HepG2 (cell line): ENCODE results near the gene ZNF500. TPM values are rescaled to one million over a fixed set of nuclear protein-coding genes. Genes with fewer than 3 reads are reported as not detected.

Source experiments
- ETV6 ChIP-seq: sonication (generic); formaldehyde crosslinking; conservative IDR thresholded peaks from 2 replicates; pipeline ENCODE4 v1.4.0; 2020; ENCODE audit warnings: missing genetic modification reagents
- HCFC1 ChIP-seq: fragments of 150-350 bp; IDR thresholded peaks from 2 replicates; pipeline ENCODE4 v1.6.1; 2014; ENCODE audit warnings: low read depth, low read length
- IRX3 ChIP-seq: sonication (generic); formaldehyde crosslinking; IDR thresholded peaks from 2 replicates; pipeline ENCODE4 v1.8.1; 2023; ENCODE audit warnings: mild to moderate bottlenecking, low read depth, missing genetic modification reagents, borderline replicate concordance
- MTF2 ChIP-seq: sonication (generic); formaldehyde crosslinking; IDR thresholded peaks from 2 replicates; pipeline ENCODE4 v1.5.0; 2020; ENCODE audit warnings: missing genetic modification reagents, borderline replicate concordance
- NONO ChIP-seq, 2 experiments: fragments of 450-650 bp in 1 of 2; sonication (generic) in 1 of 2; formaldehyde crosslinking in 1 of 2; IDR thresholded peaks in 1 of 2; conservative IDR thresholded peaks in 1 of 2; 2 replicates each; pipeline versions ENCODE4 v1.6.1 to v1.8.0; 2017 to 2022; ENCODE audit warnings: mild to moderate bottlenecking in 1 of 2, missing genetic modification reagents in 1 of 2, moderate library complexity in 1 of 2
- PHF5A ChIP-seq: IDR thresholded peaks from one replicate; pipeline ENCODE4 v1.6.1; 2018; ENCODE audit warnings: low read depth, missing genetic modification reagents; ENCODE audit not compliant: unreplicated experiment
- YY1 ChIP-seq: IDR thresholded peaks from 2 replicates; pipeline ENCODE4 v1.6.1; 2011; ENCODE audit warnings: low read length, low read depth, moderate library complexity, mild to moderate bottlenecking; ENCODE audit not compliant: insufficient read depth, insufficient replicate concordance
- ZNF124 ChIP-seq: sonication (generic); formaldehyde crosslinking; IDR thresholded peaks from 2 replicates; pipeline ENCODE4 v1.4.0; 2020; ENCODE audit warnings: missing genetic modification reagents
- ZNF205 ChIP-seq: IDR thresholded peaks from 2 replicates; pipeline ENCODE4 v1.6.1; 2018; ENCODE audit warnings: missing biosample characterization, missing genetic modification reagents
- ZNF567 ChIP-seq: sonication (generic); formaldehyde crosslinking; IDR thresholded peaks from 2 replicates; pipeline ENCODE4 v1.8.1; 2023; ENCODE audit warnings: mild to moderate bottlenecking, missing genetic modification reagents, borderline replicate concordance
- ZNF737 ChIP-seq: sonication (generic); formaldehyde crosslinking; IDR thresholded peaks from 2 replicates; pipeline ENCODE4 v1.5.0; 2020; ENCODE audit warnings: missing genetic modification reagents, mild to moderate bottlenecking, borderline replicate concordance
- ZNF749 ChIP-seq: sonication (generic); formaldehyde crosslinking; IDR thresholded peaks from 2 replicates; pipeline ENCODE4 v1.8.0; 2022; ENCODE audit warnings: mild to moderate bottlenecking, missing genetic modification reagents, moderate library complexity, borderline replicate concordance
- ZSCAN22 ChIP-seq: sonication (generic); formaldehyde crosslinking; IDR thresholded peaks from 2 replicates; pipeline ENCODE4 v1.4.0; 2020; ENCODE audit warnings: mild to moderate bottlenecking, missing genetic modification reagents
- polyA plus RNA-seq, 8 experiments: library from polyadenylated mRNA; depleted of rRNA in 3 of 8; stranded (reverse) in 7 of 8; unstranded in 1 of 8; fragments of >200 nt; fragmentation: Illumina TruSeq in 4 of 8; extraction: Trizol in 4 of 8; gene quantifications; 2 replicates each; pipeline versions ENCODE4 v1.2.1 to v1.2.3, GENCODE V29; 2011 to 2016; ENCODE audit warnings: low read depth in 4 of 8, missing spikeins in 1 of 8, mixed read lengths in 1 of 8; ENCODE audit not compliant: insufficient read depth in 1 of 8
- total RNA-seq, 5 experiments: library from RNA; depleted of rRNA; stranded (reverse); fragments of >200 nt; fragmentation: Illumina TruSeq; extraction: Trizol; gene quantifications; 2 replicates each; pipeline ENCODE4 v1.2.3, GENCODE V29; 2016; ENCODE audit warnings: low read depth in 1 of 5
- TF ChIP-seq, protein P1 (sequence below): sonication (generic); formaldehyde crosslinking; IDR thresholded peaks from 2 replicates; pipeline ENCODE4 v1.5.0; 2020; ENCODE audit warnings: missing genetic modification reagents
- TF ChIP-seq, protein P2 (sequence below), 2 experiments: sonication (generic) in 1 of 2; formaldehyde crosslinking in 1 of 2; IDR thresholded peaks; 2 replicates each; pipeline versions ENCODE4 v1.6.1 to v1.9.0; 2014 to 2022; ENCODE audit warnings: antibody characterized with exemption in 1 of 2, borderline replicate concordance in 1 of 2, inconsistent platforms in 1 of 2, low read depth in 1 of 2, missing genetic modification reagents in 1 of 2
- TF ChIP-seq, protein P3 (sequence below): sonication (generic); formaldehyde crosslinking; conservative IDR thresholded peaks from 2 replicates; pipeline ENCODE4 v1.4.0; 2020; ENCODE audit warnings: missing genetic modification reagents
- TF ChIP-seq, protein P4 (sequence below): sonication (generic); formaldehyde crosslinking; IDR thresholded peaks from 2 replicates; pipeline ENCODE4 v1.4.0; 2020; ENCODE audit warnings: mild to moderate bottlenecking, missing genetic modification reagents

Gene ZNF500
- total and polyA plus RNA-seq, 2 of the 13 experiments (the other 11 are each of a cell fraction or from before 2014, with no cell fraction given): 6.1 to 12.2 TPM

DNA sequence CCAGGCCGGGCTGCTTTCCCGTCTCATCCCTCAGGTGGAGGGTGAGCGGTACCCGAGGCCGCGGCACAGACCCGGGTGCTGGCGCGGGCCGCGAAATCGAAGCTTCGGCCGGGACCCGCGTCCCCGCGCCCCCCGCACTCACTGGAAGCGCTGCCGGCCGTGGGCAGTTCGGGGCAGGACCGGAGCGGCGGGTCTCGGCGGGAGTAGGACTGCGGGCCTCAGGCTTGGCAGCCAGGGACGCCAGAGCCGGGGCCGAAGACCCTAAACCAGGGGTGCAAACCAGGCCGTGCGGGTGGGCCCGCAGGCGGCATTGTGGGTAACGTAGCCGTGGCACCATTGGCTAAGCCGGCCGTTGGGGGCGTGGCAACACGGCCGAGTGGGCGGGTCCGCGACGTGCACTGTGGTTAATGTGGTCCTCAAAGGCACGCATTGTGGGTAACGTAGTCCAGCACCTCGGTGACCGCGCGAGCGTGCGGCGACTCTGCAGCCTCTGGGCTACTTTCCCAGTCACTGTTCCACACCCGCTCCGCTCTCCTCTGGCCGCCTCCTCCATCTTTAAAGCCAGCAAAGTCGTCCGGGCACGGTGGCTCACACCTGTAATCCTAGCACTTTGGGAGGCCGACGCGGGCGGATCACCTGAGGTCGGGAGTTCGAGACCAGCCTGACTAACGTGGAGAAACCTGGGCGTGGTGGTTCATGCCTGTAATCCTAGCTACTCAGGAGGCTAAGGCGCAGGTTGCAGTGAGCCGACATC is at the start of gene ZNF500 (continued):
- TF ChIP-seq ZNF567 (no peak), ZNF749 (CRISPR knock-in tag) (no peak), MTF2 (no peak), PHF5A (CRISPR knock-in tag) (peak; percentile 52), YY1 (peak; percentile 74), ZNF205 (CRISPR knock-in tag) (peak; percentile 64; the same call in 1 of the 2 replicates), ZSCAN22 (CRISPR knock-in tag) (no peak), IRX3 (no peak), ETV6 (CRISPR knock-in tag) (peak; percentile 48; the same call in 1 of the 2 replicates), ZNF737 (CRISPR knock-in tag) (no peak), ZNF124 (no peak; the same call in none of the 2 replicates), HCFC1 (peak; percentile 94), NONO (IDR thresholded peaks at IDR 0.05) (no peak), NONO (CRISPR knock-in tag; conservative IDR thresholded peaks at IDR 0.05) (peak; percentile 62; the same call in 1 of the 2 replicates)
- TF ChIP-seq, protein P1, sequence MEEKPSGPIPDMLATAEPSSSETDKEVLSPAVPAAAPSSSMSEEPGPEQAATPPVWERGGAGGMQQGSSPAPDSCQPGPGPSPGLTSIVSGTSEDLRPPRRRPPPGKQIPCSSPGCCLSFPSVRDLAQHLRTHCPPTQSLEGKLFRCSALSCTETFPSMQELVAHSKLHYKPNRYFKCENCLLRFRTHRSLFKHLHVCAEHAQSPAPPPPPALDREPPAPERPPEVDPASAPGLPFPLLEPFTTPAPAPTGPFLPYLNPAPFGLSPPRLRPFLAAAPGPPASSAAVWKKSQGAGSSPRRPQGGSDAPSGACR (CRISPR knock-in tag): 0 out of 2 replicates have a peak, but pooled peaks have one; percentile 51
- TF ChIP-seq, protein P2, sequence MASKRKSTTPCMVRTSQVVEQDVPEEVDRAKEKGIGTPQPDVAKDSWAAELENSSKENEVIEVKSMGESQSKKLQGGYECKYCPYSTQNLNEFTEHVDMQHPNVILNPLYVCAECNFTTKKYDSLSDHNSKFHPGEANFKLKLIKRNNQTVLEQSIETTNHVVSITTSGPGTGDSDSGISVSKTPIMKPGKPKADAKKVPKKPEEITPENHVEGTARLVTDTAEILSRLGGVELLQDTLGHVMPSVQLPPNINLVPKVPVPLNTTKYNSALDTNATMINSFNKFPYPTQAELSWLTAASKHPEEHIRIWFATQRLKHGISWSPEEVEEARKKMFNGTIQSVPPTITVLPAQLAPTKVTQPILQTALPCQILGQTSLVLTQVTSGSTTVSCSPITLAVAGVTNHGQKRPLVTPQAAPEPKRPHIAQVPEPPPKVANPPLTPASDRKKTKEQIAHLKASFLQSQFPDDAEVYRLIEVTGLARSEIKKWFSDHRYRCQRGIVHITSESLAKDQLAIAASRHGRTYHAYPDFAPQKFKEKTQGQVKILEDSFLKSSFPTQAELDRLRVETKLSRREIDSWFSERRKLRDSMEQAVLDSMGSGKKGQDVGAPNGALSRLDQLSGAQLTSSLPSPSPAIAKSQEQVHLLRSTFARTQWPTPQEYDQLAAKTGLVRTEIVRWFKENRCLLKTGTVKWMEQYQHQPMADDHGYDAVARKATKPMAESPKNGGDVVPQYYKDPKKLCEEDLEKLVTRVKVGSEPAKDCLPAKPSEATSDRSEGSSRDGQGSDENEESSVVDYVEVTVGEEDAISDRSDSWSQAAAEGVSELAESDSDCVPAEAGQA (IDR thresholded peaks at IDR 0.05; ENCODE audit: low read depth): no peak
- TF ChIP-seq, protein P2 (CRISPR knock-in tag; IDR thresholded peaks at IDR 0.05; ENCODE audit: borderline replicate concordance): peak; percentile 89; the same call in 1 of the 2 replicates
- TF ChIP-seq, protein P3, sequence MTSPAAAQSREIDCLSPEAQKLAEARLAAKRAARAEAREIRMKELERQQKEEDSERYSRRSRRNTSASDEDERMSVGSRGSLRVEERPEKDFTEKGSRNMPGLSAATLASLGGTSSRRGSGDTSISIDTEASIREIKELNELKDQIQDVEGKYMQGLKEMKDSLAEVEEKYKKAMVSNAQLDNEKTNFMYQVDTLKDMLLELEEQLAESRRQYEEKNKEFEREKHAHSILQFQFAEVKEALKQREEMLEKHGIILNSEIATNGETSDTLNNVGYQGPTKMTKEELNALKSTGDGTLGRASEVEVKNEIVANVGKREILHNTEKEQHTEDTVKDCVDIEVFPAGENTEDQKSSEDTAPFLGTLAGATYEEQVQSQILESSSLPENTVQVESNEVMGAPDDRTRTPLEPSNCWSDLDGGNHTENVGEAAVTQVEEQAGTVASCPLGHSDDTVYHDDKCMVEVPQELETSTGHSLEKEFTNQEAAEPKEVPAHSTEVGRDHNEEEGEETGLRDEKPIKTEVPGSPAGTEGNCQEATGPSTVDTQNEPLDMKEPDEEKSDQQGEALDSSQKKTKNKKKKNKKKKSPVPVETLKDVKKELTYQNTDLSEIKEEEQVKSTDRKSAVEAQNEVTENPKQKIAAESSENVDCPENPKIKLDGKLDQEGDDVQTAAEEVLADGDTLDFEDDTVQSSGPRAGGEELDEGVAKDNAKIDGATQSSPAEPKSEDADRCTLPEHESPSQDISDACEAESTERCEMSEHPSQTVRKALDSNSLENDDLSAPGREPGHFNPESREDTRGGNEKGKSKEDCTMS (CRISPR knock-in tag): no peak
- TF ChIP-seq, protein P4, sequence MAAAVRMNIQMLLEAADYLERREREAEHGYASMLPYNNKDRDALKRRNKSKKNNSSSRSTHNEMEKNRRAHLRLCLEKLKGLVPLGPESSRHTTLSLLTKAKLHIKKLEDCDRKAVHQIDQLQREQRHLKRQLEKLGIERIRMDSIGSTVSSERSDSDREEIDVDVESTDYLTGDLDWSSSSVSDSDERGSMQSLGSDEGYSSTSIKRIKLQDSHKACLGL (CRISPR knock-in tag): peak; percentile 92
